22Rv1 (cell line): ENCODE measurements around the gene SAMD11.

Source experiments
- ZFX ChIP-seq: fragments of 450-650 bp; IDR thresholded peaks from 2 replicates; pipeline ENCODE4 v1.6.1; 2017; ENCODE audit warnings: antibody characterized with exemption, borderline replicate concordance
- TF ChIP-seq, protein P1 (sequence below): fragments of 450-650 bp; IDR thresholded peaks from 2 replicates; pipeline ENCODE4 v1.5.1; 2017; ENCODE audit warnings: mild to moderate bottlenecking

DNA sequence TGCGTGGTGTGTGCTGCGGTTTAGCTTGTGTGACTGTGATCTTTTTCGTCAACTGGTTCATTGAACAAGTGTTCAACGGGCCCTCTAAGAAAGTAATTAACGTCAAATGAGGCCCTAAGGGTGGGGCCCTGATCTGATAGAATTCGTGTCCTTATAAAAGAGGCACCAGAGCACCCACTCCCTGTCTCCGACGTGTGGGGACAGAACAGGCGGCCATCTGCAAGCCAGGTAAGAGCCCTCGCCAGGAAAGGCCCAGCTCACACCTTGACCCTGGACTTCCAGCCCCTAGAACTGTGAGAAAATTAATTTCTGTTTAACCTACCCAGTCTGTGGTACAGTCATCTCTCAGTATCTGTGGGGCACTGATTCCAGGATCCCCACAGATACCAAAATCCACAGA lies 20.4 kb upstream of the SAMD11 start:
- TF ChIP-seq, protein P1, sequence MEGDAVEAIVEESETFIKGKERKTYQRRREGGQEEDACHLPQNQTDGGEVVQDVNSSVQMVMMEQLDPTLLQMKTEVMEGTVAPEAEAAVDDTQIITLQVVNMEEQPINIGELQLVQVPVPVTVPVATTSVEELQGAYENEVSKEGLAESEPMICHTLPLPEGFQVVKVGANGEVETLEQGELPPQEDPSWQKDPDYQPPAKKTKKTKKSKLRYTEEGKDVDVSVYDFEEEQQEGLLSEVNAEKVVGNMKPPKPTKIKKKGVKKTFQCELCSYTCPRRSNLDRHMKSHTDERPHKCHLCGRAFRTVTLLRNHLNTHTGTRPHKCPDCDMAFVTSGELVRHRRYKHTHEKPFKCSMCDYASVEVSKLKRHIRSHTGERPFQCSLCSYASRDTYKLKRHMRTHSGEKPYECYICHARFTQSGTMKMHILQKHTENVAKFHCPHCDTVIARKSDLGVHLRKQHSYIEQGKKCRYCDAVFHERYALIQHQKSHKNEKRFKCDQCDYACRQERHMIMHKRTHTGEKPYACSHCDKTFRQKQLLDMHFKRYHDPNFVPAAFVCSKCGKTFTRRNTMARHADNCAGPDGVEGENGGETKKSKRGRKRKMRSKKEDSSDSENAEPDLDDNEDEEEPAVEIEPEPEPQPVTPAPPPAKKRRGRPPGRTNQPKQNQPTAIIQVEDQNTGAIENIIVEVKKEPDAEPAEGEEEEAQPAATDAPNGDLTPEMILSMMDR = no peak
- TF ChIP-seq ZFX = no peak
